Fibroblast of mammary gland (primary cell): Measurements from ENCODE around the gene TEDDM1.

Experiments
- DNase-seq: peaks from one replicate; pipeline ENCODE4 v3.0.0-alpha.2; 2010; ENCODE audit warnings: low read depth
- H3K4me3 ChIP-seq: 2 replicates; pipeline ENCODE4 v1.5.1; 2011; ENCODE audit warnings: low read depth, mild to moderate bottlenecking, low read length, moderate library complexity; ENCODE audit not compliant: control insufficient read depth
- CTCF ChIP-seq: conservative IDR thresholded peaks from 2 replicates; pipeline ENCODE4 v1.5.1; 2011; ENCODE audit warnings: low read depth, low read length, inconsistent platforms; ENCODE audit not compliant: control insufficient read depth, insufficient read depth

Gene TEDDM1

GRCh38 chr1:182426442-182427430, 26.3 kb upstream of the TEDDM1 start:
- DNase-seq, result no peak
- H3K4me3 ChIP-seq, result no peak overlapping the region
- TF ChIP-seq CTCF, result no peak

GRCh38 chr1:182415789-182416188, 15.3 kb upstream of the TEDDM1 start:
- TF ChIP-seq CTCF, result no peak
- H3K4me3 ChIP-seq, result no peak overlapping the region
- DNase-seq, result peak; percentile 34

- no peak for DNase-seq
- no peak for TF ChIP-seq CTCF
- no peak overlapping the region for H3K4me3 ChIP-seq
Measured at GRCh38 chr1:182413969-182414368, 13.5 kb upstream of the TEDDM1 start.

GRCh38 chr1:182413486-182413885, 13.0 kb upstream of the TEDDM1 start:
- no peak for DNase-seq
- no peak for TF ChIP-seq CTCF
- no peak overlapping the region for H3K4me3 ChIP-seq

GRCh38 chr1:182410620-182411273, 10.3 kb upstream of the TEDDM1 start:
- H3K4me3 ChIP-seq, result no peak overlapping the region
- no peak for TF ChIP-seq CTCF
- DNase-seq, result no peak

- no peak overlapping the region for H3K4me3 ChIP-seq
- DNase-seq, result no peak
- TF ChIP-seq CTCF, result no peak
Measured at GRCh38 chr1:182410138-182410537, 9.7 kb upstream of the TEDDM1 start.
